IgD-negative memory B cell (primary cell): ENCODE results near the gene NHLRC2. TPM values are rescaled to one million over a fixed set of nuclear protein-coding genes. Genes with fewer than 3 reads are reported as not detected.

Experiments
- H3K27ac Mint-ChIP-seq, 3 donors: one replicate each; pipeline ENCODE4 v1.8.0; 2020 to 2022; ENCODE audit warnings: mild to moderate bottlenecking in 3 of 3, mixed read lengths in 3 of 3, moderate library complexity in 1 of 3
- H3K27me3 Mint-ChIP-seq: one replicate; pipeline ENCODE4 v1.8.0; 2021; ENCODE audit warnings: mixed read lengths
- H3K36me3 Mint-ChIP-seq: one replicate; pipeline ENCODE4 v1.8.0; 2020; ENCODE audit warnings: mild to moderate bottlenecking, mixed read lengths
- H3K4me1 Mint-ChIP-seq, 3 donors: one replicate each; pipeline ENCODE4 v1.8.0; 2020 to 2022; ENCODE audit warnings: mixed read lengths in 3 of 3, mild to moderate bottlenecking in 1 of 3
- H3K4me3 Mint-ChIP-seq, 4 donors: one replicate each; pipeline ENCODE4 v1.8.0; 2020 to 2022; ENCODE audit warnings: mild to moderate bottlenecking in 4 of 4, mixed read lengths in 4 of 4, moderate library complexity in 3 of 4
- H3K9me3 Mint-ChIP-seq, 3 donors: one replicate each; pipeline ENCODE4 v1.8.0; 2020 to 2021; ENCODE audit warnings: mixed read lengths in 3 of 3, mild to moderate bottlenecking in 1 of 3
- polyA plus RNA-seq: library from polyadenylated mRNA; unstranded; fragments of 300-500 nt; fragmentation: Illumina TruSeq; gene quantifications from one replicate; pipeline ENCODE4 v1.2.3, GENCODE V29; 2021

The NHLRC2 gene
- polyA plus RNA-seq, 1 donor from 2014 or later: 11.5 TPM

GRCh38 chr10:113953505-113954272 lies 99.2 kb downstream of the NHLRC2 start:
- H3K4me3 Mint-ChIP-seq: no peak overlapping the region
- no peaks in the 10 kb centered on the region for H3K36me3 Mint-ChIP-seq
- peaks cover 0 to 13% (median 5%) of the 10 kb centered on the region in 3 donors for H3K9me3 Mint-ChIP-seq
- H3K4me1 Mint-ChIP-seq: no peaks in the 10 kb centered on the region
- no peaks in the 10 kb centered on the region for H3K27me3 Mint-ChIP-seq
- no peak overlapping the region for H3K27ac Mint-ChIP-seq

GRCh38 chr10:113954409-113954808 lies 99.9 kb downstream of the NHLRC2 start:
- H3K27me3 Mint-ChIP-seq: no peaks in the 10 kb centered on the region
- no peaks in the 10 kb centered on the region for H3K36me3 Mint-ChIP-seq
- peak overlapping the region in 1 of 4 donors; percentile 65 for H3K4me3 Mint-ChIP-seq
- no peaks in the 10 kb centered on the region for H3K4me1 Mint-ChIP-seq
- H3K27ac Mint-ChIP-seq: peak overlapping the region in 1 of 3 donors; percentile 46
- peaks cover 0 to 13% (median 5%) of the 10 kb centered on the region in 3 donors for H3K9me3 Mint-ChIP-seq

GRCh38 chr10:113957013-113957412 lies 102.6 kb downstream of the NHLRC2 start:
- Mint-ChIP-seq H3K27ac (no peak overlapping the region), H3K36me3 (no peaks in the 10 kb centered on the region), H3K9me3 (peaks cover 0 to 13% (median 5%) of the 10 kb centered on the region in 3 donors), H3K27me3 (no peaks in the 10 kb centered on the region), H3K4me1 (peaks cover 8 to 18% (median 9%) of the 10 kb centered on the region in 3 donors), H3K4me3 (no peak overlapping the region)

GRCh38 chr10:113958631-113959382 lies 104.3 kb downstream of the NHLRC2 start:
- H3K4me1 Mint-ChIP-seq: peaks cover 8 to 19% (median 9%) of the 10 kb centered on the region in 3 donors
- H3K4me3 Mint-ChIP-seq: no peak overlapping the region
- H3K27me3 Mint-ChIP-seq: no peaks in the 10 kb centered on the region
- H3K36me3 Mint-ChIP-seq: no peaks in the 10 kb centered on the region
- no peak overlapping the region for H3K27ac Mint-ChIP-seq
- H3K9me3 Mint-ChIP-seq: peaks cover 0 to 9% (median 5%) of the 10 kb centered on the region in 3 donors

GRCh38 chr10:113959383-113959760 lies 104.9 kb downstream of the NHLRC2 start:
- H3K4me3 Mint-ChIP-seq: no peak overlapping the region
- no peak overlapping the region for H3K27ac Mint-ChIP-seq
- peaks cover 8 to 19% (median 9%) of the 10 kb centered on the region in 3 donors for H3K4me1 Mint-ChIP-seq
- no peaks in the 10 kb centered on the region for H3K36me3 Mint-ChIP-seq
- H3K9me3 Mint-ChIP-seq: peaks cover 0 to 6% (median 5%) of the 10 kb centered on the region in 3 donors
- no peaks in the 10 kb centered on the region for H3K27me3 Mint-ChIP-seq

GRCh38 chr10:113960617-113961181 lies 106.2 kb downstream of the NHLRC2 start:
- H3K27me3 Mint-ChIP-seq: no peaks in the 10 kb centered on the region
- H3K4me3 Mint-ChIP-seq: no peak overlapping the region
- H3K4me1 Mint-ChIP-seq: peaks cover 8 to 19% (median 9%) of the 10 kb centered on the region in 3 donors
- no peaks in the 10 kb centered on the region for H3K36me3 Mint-ChIP-seq
- peak overlapping the region in 1 of 3 donors; percentile 0 for H3K27ac Mint-ChIP-seq
- no peaks in the 10 kb centered on the region for H3K9me3 Mint-ChIP-seq

GRCh38 chr10:113961182-113962031 lies 106.9 kb downstream of the NHLRC2 start:
- no peaks in the 10 kb centered on the region for H3K9me3 Mint-ChIP-seq
- H3K27me3 Mint-ChIP-seq: no peaks in the 10 kb centered on the region
- H3K36me3 Mint-ChIP-seq: no peaks in the 10 kb centered on the region
- peak overlapping the region in 1 of 4 donors; percentile 72 for H3K4me3 Mint-ChIP-seq
- H3K27ac Mint-ChIP-seq: peak overlapping the region in 2 of 3 donors; percentile 9 to 52
- H3K4me1 Mint-ChIP-seq: peaks cover 8 to 19% (median 9%) of the 10 kb centered on the region in 3 donors

- H3K36me3 Mint-ChIP-seq: peaks cover 6% of the 10 kb centered on the region
- no peak overlapping the region for H3K4me3 Mint-ChIP-seq
- peaks cover 8 to 19% (median 9%) of the 10 kb centered on the region in 3 donors for H3K4me1 Mint-ChIP-seq
- peaks cover 1 to 9% (median 4%) of the 10 kb centered on the region in 3 donors for H3K9me3 Mint-ChIP-seq
- H3K27me3 Mint-ChIP-seq: peaks cover 3% of the 10 kb centered on the region
- H3K27ac Mint-ChIP-seq: no peak overlapping the region
These were observed 110.6 kb downstream of the NHLRC2 start for GRCh38 chr10:113965077-113965476.

- Mint-ChIP-seq H3K36me3 (peaks cover 6% of the 10 kb centered on the region), H3K4me3 (no peak overlapping the region), H3K27me3 (peaks cover 3% of the 10 kb centered on the region), H3K4me1 (peaks cover 8 to 14% (median 9%) of the 10 kb centered on the region in 3 donors), H3K9me3 (peaks cover 1 to 9% (median 4%) of the 10 kb centered on the region in 3 donors), H3K27ac (no peak overlapping the region)
These were observed 111.2 kb downstream of the NHLRC2 start for GRCh38 chr10:113965683-113966082.

Other genes starting within 250 kb of the NHLRC2 start
- gene NRAP, start 190.6 kb upstream of the NHLRC2 start, polyA plus RNA-seq: not detected
- 13.4 TPM for gene CASP7, start 174.7 kb upstream of the NHLRC2 start, polyA plus RNA-seq
- gene PLEKHS1, start 103.0 kb upstream of the NHLRC2 start, polyA plus RNA-seq: not detected
- gene DCLRE1A, start 579 bp upstream of the NHLRC2 start, polyA plus RNA-seq: 2.3 TPM
- gene ADRB1, start 189.2 kb downstream of the NHLRC2 start, polyA plus RNA-seq: not detected